IMR-90 (cell line): Measurements from ENCODE around the gene CCDC141.

Experiments used
- BHLHE40 ChIP-seq: fragments of 150-350 bp; IDR thresholded peaks from 2 replicates; pipeline ENCODE4 v1.6.1; 2016; ENCODE audit warnings: mild to moderate bottlenecking, low read depth, low read length
- CEBPB ChIP-seq: IDR thresholded peaks from 2 replicates; pipeline ENCODE4 v1.6.1; 2012; ENCODE audit warnings: low read depth, low read length, improper control_type of control experiment
- CTCF ChIP-seq: conservative IDR thresholded peaks from 2 replicates; pipeline ENCODE4 v1.5.1; 2012; ENCODE audit warnings: mild to moderate bottlenecking, low read depth, low read length, improper control_type of control experiment
- MAFK ChIP-seq: IDR thresholded peaks from 2 replicates; pipeline ENCODE4 v1.6.1; 2012; ENCODE audit warnings: low read depth, low read length, improper control_type of control experiment
- MAZ ChIP-seq: IDR thresholded peaks from 2 replicates; pipeline ENCODE4 v1.6.1; 2012; ENCODE audit warnings: low read depth, mild to moderate bottlenecking, low read length, improper control_type of control experiment, moderate library complexity, borderline replicate concordance
- MXI1 ChIP-seq: IDR thresholded peaks from 2 replicates; pipeline ENCODE4 v1.6.1; 2012; ENCODE audit warnings: low read depth, mild to moderate bottlenecking, low read length, moderate library complexity, borderline replicate concordance
- NFE2L2 ChIP-seq: fragments of 150-350 bp; IDR thresholded peaks from 2 replicates; pipeline ENCODE4 v1.6.1; 2016; ENCODE audit warnings: low read depth, mild to moderate bottlenecking, low read length
- POLR2A ChIP-seq: IDR thresholded peaks from 2 replicates; pipeline ENCODE4 v1.6.1; 2012; ENCODE audit warnings: mild to moderate bottlenecking, low read depth, low read length
- RAD21 ChIP-seq: IDR thresholded peaks from 2 replicates; pipeline ENCODE4 v1.6.1; 2012; ENCODE audit warnings: low read length, improper control_type of control experiment
- RCOR1 ChIP-seq: IDR thresholded peaks from 2 replicates; pipeline ENCODE4 v1.6.1; 2012; ENCODE audit warnings: mild to moderate bottlenecking, low read length, improper control_type of control experiment; ENCODE audit not compliant: insufficient replicate concordance
- RFX5 ChIP-seq: IDR thresholded peaks from 2 replicates; pipeline ENCODE4 v1.8.0; 2012; ENCODE audit warnings: low read depth, mild to moderate bottlenecking, low read length, moderate library complexity
- SMC3 ChIP-seq: fragments of 150-350 bp; IDR thresholded peaks from 2 replicates; pipeline ENCODE4 v1.6.1; 2016; ENCODE audit warnings: low read depth, mild to moderate bottlenecking, antibody characterized with exemption, low read length, moderate library complexity
- USF2 ChIP-seq: fragments of 150-350 bp; IDR thresholded peaks from 2 replicates; pipeline ENCODE4 v1.6.1; 2017; ENCODE audit warnings: mild to moderate bottlenecking, antibody characterized with exemption, low read length, low read depth

- TF ChIP-seq CTCF, result no peak
- no peak for TF ChIP-seq MAFK
- no peak for TF ChIP-seq NFE2L2
- no peak for TF ChIP-seq POLR2A
- no peak for TF ChIP-seq MAZ
- TF ChIP-seq RFX5, result no peak
- TF ChIP-seq RAD21, result no peak
- no peak for TF ChIP-seq SMC3
- TF ChIP-seq RCOR1, result no peak
- TF ChIP-seq CEBPB, result no peak
- no peak for TF ChIP-seq USF2
- no peak for TF ChIP-seq MXI1
- no peak for TF ChIP-seq BHLHE40
Measured at GRCh38 chr2:179005976-179006375, 44.0 kb downstream of the CCDC141 start.
